WI38 (cell line): Measurements from ENCODE around the gene SCGB1C1.

Experiments used
- H3K4me3 ChIP-seq: 2 replicates; pipeline ENCODE4 v1.5.1; 2011; ENCODE audit warnings: low read depth, mild to moderate bottlenecking, control low read depth, low read length
- TF ChIP-seq, protein P1 (sequence below): IDR thresholded peaks from 2 replicates; pipeline ENCODE4 v1.5.1; 2012; ENCODE audit warnings: low read depth, mild to moderate bottlenecking, control low read depth, low read length

The SCGB1C1 gene

DNA sequence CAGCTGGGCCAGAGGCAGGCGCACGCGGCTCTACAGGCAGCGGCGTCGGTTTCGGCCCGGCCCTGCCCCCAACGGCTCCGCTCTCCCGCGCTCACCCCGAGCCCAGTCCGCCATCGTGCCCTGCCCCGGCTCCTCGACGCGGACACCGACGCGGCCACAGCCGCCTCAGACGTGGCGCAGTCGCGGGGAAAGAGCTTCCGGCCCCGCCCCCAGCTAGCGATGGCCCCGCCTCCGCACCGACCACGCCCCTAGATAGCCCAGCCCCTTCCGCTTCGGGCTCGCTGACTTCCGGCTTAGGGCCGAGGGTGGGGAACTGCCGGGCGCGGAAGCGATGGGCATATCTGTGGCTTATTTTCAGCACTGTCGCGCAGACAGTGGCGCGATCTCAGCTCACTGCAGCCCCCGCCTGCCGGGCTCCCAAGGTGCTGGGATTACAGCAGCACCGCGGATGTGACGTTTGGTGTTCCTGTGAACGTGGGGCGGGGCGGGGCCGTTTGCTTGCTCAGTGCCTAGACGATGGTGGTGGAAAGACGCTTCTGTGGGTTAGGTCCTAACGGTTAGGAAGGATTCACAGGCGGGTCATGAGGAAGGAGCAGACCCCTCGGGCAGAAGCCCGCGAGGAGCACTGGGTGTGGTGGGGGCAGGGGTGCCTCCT lies 14.5 kb downstream of the SCGB1C1 start, which contains the start of the genes BET1L and RIC8A:
BET1L (minus strand) TSS at position 192 of the 655 bp plus-strand sequence; CDS start at position 114, 78 bp downstream.
RIC8A (plus strand) TSS at position 501 of the 655 bp plus-strand sequence. CDS start 1,147 bp downstream, outside the sequence.
- TF ChIP-seq, protein P1, sequence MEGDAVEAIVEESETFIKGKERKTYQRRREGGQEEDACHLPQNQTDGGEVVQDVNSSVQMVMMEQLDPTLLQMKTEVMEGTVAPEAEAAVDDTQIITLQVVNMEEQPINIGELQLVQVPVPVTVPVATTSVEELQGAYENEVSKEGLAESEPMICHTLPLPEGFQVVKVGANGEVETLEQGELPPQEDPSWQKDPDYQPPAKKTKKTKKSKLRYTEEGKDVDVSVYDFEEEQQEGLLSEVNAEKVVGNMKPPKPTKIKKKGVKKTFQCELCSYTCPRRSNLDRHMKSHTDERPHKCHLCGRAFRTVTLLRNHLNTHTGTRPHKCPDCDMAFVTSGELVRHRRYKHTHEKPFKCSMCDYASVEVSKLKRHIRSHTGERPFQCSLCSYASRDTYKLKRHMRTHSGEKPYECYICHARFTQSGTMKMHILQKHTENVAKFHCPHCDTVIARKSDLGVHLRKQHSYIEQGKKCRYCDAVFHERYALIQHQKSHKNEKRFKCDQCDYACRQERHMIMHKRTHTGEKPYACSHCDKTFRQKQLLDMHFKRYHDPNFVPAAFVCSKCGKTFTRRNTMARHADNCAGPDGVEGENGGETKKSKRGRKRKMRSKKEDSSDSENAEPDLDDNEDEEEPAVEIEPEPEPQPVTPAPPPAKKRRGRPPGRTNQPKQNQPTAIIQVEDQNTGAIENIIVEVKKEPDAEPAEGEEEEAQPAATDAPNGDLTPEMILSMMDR = no peak
- peak within 1 kb of the TSS; percentile 96 for H3K4me3 ChIP-seq

DNA sequence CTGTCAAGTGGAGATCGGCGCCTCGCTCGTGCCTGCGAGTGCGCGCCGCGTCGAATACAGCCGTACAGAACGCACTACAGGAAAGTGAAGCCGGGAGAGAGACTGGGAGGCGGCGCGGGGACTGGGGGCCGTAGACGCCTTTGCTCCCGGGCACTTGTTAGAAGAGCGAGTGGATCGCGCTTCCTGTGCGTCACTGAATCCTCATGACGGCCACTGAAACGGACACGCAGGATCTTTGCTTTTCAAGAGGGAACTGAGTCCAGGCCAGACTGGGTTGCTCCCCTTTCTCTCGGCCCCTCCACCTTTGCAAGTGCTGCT lies 14.9 kb downstream of the SCGB1C1 start:
- peak overlapping the region; percentile 96 for H3K4me3 ChIP-seq
- TF ChIP-seq, protein P1 = no peak

DNA sequence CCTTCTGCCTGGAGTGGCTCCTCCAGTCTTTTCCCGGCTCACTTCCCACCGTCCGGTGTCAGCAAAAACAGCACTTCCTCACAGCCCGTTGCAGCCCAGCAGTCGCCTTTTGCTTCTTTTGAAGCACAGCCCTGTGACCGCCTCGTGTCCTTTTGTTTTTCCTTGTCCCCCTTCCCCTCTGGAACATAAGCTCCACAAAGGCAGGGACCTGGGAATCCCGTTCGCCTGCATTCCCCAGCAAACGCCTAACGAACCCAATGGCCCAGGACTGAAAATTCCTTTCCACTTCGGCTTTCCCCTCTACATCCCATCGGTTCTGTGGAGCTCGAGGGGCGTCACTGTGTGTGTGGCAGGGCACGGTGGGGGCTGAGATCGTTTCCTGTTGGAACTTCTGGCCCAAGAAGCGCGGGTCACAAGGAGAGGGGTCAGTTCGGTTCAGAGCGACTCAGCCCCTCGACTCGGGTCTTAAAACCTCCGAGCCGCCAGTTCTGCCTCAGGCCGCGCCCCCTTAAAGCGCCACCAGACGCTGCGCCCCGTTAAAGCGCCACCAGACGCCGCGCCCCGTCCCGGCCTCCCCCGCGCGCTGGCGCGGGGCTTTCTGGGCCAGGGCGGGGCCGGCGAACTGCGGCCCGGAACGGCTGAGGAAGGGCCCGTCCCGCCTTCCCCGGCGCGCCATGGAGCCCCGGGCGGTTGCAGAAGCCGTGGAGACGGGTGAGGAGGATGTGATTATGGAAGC lies 15.5 kb downstream of the SCGB1C1 start:
- TF ChIP-seq, protein P1 = no peak
- peak overlapping the region; percentile 96 for H3K4me3 ChIP-seq

DNA sequence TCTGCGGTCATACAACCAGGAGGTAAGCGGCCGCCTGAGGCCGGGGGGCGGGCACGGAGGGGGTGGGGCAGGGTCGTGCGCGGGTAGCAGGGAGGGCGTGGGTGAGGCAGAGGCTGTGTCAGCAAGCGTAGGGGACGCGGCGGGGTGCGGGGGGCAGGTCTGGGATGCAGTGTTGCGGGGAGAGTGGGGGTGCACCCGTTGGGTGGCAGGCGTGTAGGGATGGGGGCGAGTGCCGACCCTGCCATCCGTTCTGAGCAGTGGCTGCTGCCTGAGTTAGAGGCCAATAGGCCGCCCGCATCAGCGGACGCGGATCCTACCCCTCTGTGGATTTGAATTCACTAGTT lies 16.0 kb downstream of the SCGB1C1 start:
- TF ChIP-seq, protein P1 = no peak

DNA sequence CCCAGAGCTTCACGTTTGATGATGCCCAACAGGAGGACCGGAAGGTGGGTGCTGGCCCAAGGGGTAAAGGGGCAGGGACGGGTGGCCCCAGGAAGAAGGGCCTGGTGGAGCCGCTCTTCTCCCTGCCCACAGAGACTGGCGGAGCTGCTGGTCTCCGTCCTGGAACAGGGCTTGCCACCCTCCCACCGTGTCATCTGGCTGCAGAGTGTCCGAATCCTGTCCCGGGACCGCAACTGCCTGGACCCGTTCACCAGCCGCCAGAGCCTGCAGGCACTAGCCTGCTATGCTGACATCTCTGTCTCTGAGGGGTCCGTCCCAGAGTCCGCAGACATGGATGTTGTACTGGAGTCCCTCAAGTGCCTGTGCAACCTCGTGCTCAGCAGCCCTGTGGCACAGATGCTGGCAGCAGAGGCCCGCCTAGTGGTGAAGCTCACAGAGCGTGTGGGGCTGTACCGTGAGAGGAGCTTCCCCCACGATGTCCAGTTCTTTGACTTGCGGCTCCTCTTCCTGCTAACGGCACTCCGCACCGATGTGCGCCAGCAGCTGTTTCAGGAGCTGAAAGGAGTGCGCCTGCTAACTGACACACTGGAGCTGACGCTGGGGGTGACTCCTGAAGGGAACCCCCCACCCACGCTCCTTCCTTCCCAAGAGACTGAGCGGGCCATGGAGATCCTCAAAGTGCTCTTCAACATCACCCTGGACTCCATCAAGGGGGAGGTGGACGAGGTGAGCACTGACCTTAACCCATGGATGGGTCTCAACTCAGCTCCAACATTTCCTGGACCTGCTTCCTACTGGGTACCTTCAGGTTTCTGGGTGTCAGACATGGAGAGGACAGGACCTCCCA lies 16.6 kb downstream of the SCGB1C1 start:
- TF ChIP-seq, protein P1 = no peak
- peak overlapping the region; percentile 96 for H3K4me3 ChIP-seq

More for the DNA sequence above, 16.0 kb downstream of the SCGB1C1 start:
- peak overlapping the region; percentile 96 for H3K4me3 ChIP-seq

DNA sequence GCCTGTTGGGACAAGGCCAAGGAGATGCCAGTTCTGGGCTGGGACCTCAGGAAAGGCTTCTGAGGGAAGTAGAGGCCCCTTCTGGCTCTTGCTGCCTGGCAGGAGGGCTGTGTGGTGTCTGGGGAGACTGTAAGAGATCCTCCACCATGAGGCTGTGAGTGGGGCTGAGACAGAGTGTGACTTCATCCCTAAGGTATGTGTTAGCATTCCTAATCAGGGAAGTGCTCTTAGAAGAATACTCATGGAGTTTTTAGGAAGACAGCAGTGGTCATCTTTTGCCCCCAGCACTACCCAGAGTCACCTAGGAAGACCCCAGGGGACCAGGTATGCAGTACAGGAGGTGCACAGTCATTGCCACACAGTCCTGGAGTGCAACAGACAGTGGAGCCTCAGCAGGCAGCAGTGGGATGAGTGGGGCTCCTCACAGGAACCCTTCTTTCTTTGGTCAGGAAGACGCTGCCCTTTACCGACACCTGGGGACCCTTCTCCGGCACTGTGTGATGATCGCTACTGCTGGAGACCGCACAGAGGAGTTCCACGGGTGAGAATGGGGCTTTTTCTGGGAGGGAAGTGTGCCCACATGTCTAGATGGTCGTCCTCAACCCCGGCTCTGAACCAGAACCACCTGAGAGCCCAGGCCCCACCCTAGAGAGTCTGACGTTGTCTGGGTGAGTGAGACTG lies 17.4 kb downstream of the SCGB1C1 start:
- H3K4me3 ChIP-seq = peak overlapping the region; percentile 96
- TF ChIP-seq, protein P1 = no peak
